ENCODE results near the gene ECE1.
A peak's percentile ranks its signal among the peaks of the same experiment; 100 is the strongest.

The ECE1 gene

DNA sequence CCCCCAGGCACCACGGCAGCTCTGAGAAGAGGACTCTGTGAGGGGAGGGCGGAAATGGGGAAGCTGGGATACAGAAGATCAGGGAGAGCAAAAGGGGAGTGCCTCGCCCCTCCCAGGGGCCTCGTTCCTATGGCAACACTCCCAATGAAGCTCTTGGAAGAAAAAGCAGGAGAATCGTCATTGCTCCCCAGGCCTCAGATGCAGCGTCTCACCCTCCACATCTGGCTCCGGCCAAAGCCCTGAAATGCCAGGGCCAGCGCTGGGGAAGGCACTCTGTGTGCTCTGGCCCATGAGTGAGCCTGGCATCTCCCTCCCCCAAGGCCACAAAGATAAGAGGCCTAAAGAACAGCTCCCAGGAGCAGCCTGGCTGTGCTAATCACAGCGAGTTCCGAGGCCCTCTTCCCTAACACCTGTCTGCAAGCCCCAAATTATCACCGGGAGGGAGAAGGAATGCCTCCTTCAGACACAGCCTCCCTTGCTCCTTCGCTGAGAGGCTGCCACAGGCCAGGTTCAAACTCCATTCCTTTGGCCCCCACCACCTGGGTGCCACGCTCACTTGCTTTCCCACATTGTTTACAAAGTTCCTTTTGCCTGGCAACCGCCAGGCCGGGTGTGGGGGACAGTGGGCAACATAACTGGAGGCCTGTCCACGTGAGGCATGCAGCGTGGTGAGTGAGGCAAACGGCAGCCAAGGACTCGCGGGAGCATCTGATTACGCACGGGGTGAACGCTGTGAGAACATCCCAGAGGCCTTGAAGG lies 27.8 kb downstream of the ECE1 start:
- Histone ChIP-seq H3K9ac (ENCODE audit: low read length) (no peak overlapping the region), H3K4me2 (ENCODE audit: low read length) (no peak overlapping the region), H3K79me2 (ENCODE audit: control insufficient read depth, insufficient read depth, low read length, poor library complexity) (no peaks in the 10 kb centered on the region), H3K27ac (ENCODE audit: low read depth, low read length) (peak overlapping the region; percentile 18), H2BK120ac (ENCODE audit: insufficient read depth, low read length, poor library complexity) (peak overlapping the region; percentile 14), H4K12ac (ENCODE audit: low read depth, low read length) (peak overlapping the region; percentile 21), H3K4me1 (ENCODE audit: control insufficient read depth in 1 of 2, insufficient read depth in 2 of 2, low read length in 2 of 2) (peaks cover 12 to 16% of the 10 kb centered on the region in 2 experiments), H2BK5ac (ENCODE audit: low read depth, low read length, poor library complexity) (no peak overlapping the region), H3K36me3 (ENCODE audit: control insufficient read depth in 1 of 2, insufficient read depth in 2 of 2, low read length in 2 of 2) (peaks cover 2 to 5% of the 10 kb centered on the region in 2 experiments), H3K4me3 (ENCODE audit: low read depth, low read length) (no peak overlapping the region), H2AK5ac (ENCODE audit: low read length) (no peak overlapping the region), H3K79me1 (ENCODE audit: low read length) (peaks cover 3% of the 10 kb centered on the region), H4K91ac (ENCODE audit: low read depth, low read length) (peak overlapping the region; percentile 38), H2AFZ (ENCODE audit: insufficient read depth, low read length, poor library complexity) (peak overlapping the region; percentile 4), H2BK12ac (ENCODE audit: low read length) (no peak overlapping the region), H3K27me3 (ENCODE audit: insufficient read depth, low read length) (no peaks in the 10 kb centered on the region), H3K18ac (ENCODE audit: low read length) (peak overlapping the region; percentile 33), H3K23ac (ENCODE audit: low read length) (no peak overlapping the region), H3K14ac (ENCODE audit: low read length) (no peak overlapping the region), H3K9me3 (ENCODE audit: insufficient read depth, low read depth, low read length) (no peaks in the 10 kb centered on the region), H3K4ac (ENCODE audit: low read depth, low read length) (no peak overlapping the region), H4K8ac (ENCODE audit: low read depth, low read length) (no peak overlapping the region)
- peak in 1 of 2 donors; percentile 5 for DNase-seq
- WGBS (ENCODE audit: extremely low coverage, insufficient coverage, insufficient read length): no CpG with 5 or more reads among the region's 23 CpGs

DNA sequence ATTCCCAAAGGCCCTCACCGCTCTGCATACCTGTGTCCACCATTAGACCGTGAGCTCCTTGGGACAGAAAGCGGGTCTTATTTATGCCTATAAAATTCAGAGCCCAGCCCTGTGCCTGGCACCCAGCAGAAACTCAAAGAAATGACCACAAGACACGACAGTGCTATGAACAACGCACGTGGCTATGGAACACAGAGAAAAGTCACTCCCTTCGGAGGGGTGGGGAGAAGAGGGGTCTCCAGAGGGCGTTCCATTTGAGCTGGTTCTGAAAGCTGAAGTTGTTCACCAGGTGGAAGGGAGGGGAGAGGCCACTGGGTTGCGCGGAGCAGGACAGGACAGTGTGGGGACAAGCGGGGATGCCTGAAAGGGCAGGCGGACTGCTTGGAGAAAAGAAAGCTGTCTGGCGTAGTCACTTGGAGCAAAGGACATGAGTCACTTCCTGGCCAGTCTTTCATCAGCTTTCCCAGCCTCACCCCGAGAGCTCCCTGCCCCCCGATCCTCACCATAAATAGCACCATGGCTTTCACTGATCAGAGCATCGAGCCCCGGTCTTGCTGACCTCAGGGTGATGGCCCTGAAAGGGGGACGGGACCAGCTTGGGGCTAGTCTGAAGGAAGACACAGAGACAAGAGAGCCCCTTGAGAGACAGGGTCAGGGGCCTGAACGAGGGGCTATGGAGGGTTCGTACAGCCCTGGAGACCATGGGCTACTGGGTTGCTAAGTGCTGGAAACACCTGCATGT lies 28.5 kb downstream of the ECE1 start:
- no peak overlapping the region for H3K9ac ChIP-seq (ENCODE audit: low read length)
- H3K4me2 ChIP-seq (ENCODE audit: low read length): no peak overlapping the region
- H4K91ac ChIP-seq (ENCODE audit: low read depth, low read length): peak overlapping the region; percentile 38
- H3K27me3 ChIP-seq (ENCODE audit: insufficient read depth, low read length): no peaks in the 10 kb centered on the region
- peaks cover 3% of the 10 kb centered on the region for H3K79me1 ChIP-seq (ENCODE audit: low read length)
- no peaks in the 10 kb centered on the region for H3K79me2 ChIP-seq (ENCODE audit: control insufficient read depth, insufficient read depth, low read length, poor library complexity)
- H4K12ac ChIP-seq (ENCODE audit: low read depth, low read length): no peak overlapping the region
- H3K18ac ChIP-seq (ENCODE audit: low read length): peak overlapping the region; percentile 8
- no peak overlapping the region for H3K23ac ChIP-seq (ENCODE audit: low read length)
- peak overlapping the region; percentile 14 for H2BK120ac ChIP-seq (ENCODE audit: insufficient read depth, low read length, poor library complexity)
- no peak overlapping the region for H2BK12ac ChIP-seq (ENCODE audit: low read length)
- no peak overlapping the region for H2AK5ac ChIP-seq (ENCODE audit: low read length)
- H3K14ac ChIP-seq (ENCODE audit: low read length): no peak overlapping the region
- H4K8ac ChIP-seq (ENCODE audit: low read depth, low read length): peak overlapping the region; percentile 3
- H3K4ac ChIP-seq (ENCODE audit: low read depth, low read length): no peak overlapping the region
- H3K4me3 ChIP-seq (ENCODE audit: low read depth, low read length): no peak overlapping the region
- H3K27ac ChIP-seq (ENCODE audit: low read depth, low read length): peak overlapping the region; percentile 18
- H2BK5ac ChIP-seq (ENCODE audit: low read depth, low read length, poor library complexity): no peak overlapping the region
- peak in 1 of 2 donors; percentile 25 for DNase-seq
- no peak overlapping the region for H2AFZ ChIP-seq (ENCODE audit: insufficient read depth, low read length, poor library complexity)
- WGBS (ENCODE audit: extremely low coverage, insufficient coverage, insufficient read length): no CpG with 5 or more reads among the region's 20 CpGs
- peaks cover 12 to 16% of the 10 kb centered on the region in 2 experiments for H3K4me1 ChIP-seq (ENCODE audit: control insufficient read depth in 1 of 2, insufficient read depth in 2 of 2, low read length in 2 of 2)
- H3K36me3 ChIP-seq (ENCODE audit: control insufficient read depth in 1 of 2, insufficient read depth in 2 of 2, low read length in 2 of 2): peaks cover 9 to 10% of the 10 kb centered on the region in 2 experiments
- H3K9me3 ChIP-seq (ENCODE audit: insufficient read depth, low read depth, low read length): no peaks in the 10 kb centered on the region

DNA sequence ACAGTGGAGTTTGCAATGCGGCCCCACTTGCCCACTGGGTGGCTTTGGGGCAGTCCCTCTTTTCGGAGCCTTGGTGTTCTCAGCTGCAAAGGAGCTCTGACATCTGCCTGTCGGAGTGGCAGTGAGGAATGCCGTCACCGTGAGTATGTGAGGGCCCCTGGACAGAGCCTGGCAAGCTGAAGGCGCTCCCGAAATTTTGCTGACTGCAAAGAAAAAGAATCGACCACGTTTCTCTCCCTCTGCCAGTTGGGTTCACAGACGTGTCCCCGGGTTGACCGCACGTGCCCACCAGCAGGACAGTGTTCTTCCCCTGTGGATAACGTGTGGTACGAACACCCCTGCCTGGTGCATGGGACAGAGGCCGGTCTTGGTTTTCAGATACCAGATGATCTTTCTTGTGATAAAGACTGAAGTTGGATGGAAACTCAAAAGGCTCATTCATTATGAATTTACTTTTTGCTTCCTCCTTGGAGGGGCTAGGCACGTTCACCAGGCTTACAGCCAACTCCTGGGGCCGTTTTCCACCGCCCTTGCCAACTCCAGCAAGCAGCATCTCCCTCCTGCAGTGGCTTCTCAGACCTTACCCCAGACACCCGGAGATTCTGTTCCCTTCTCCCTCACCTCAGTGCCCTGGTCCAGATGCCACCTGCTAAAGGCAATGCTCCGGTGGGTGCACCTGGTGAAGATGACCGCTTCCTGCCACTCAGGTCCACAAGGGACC lies 29.7 kb downstream of the ECE1 start:
- H3K79me1 ChIP-seq (ENCODE audit: low read length): peaks cover 3% of the 10 kb centered on the region
- H2AFZ ChIP-seq (ENCODE audit: insufficient read depth, low read length, poor library complexity): no peak overlapping the region

DNA sequence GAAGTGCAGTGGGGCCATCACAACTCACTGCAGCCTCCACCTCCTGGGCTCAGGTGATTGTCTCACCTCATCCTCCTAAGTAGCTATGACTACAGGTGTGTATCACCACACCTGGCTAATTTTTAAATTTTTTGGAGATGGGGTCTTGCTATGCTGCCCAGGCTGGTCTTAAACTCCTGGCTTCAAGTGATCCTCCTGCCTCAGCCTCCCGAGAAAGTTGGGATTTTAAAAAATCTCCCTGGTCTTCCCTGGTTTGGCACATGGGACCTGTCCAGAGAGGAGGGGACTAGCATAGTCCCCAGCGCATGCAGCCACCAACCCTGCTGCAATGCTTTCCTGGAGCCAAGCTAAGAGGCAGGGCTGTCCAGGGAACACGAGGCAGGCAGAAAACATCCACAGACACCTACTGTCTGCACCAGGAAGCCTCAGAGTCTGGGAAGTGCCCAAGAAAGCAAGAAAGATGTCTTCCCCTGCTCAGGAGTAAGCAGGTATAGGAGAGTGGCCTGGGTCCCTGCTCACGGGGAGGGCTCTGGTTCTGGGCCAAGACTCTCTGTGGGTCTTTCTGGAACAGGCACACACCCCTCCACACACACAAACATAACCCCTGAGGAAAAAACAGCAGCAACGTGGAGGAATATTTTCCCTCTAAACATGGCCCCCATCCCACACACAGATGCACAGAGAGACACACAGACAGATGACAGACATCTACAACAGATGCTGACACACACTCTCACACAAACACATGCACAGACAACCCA lies 30.8 kb downstream of the ECE1 start:
- Histone ChIP-seq H3K79me2 (ENCODE audit: control insufficient read depth, insufficient read depth, low read length, poor library complexity) (no peaks in the 10 kb centered on the region), H4K12ac (ENCODE audit: low read depth, low read length) (no peak overlapping the region), H3K23ac (ENCODE audit: low read length) (no peak overlapping the region), H3K9me3 (ENCODE audit: insufficient read depth, low read depth, low read length) (no peaks in the 10 kb centered on the region), H3K27ac (ENCODE audit: low read depth, low read length) (no peak overlapping the region), H4K91ac (ENCODE audit: low read depth, low read length) (no peak overlapping the region), H3K14ac (ENCODE audit: low read length) (no peak overlapping the region), H3K4me1 (ENCODE audit: control insufficient read depth in 1 of 2, insufficient read depth in 2 of 2, low read length in 2 of 2) (peaks cover 12 to 16% of the 10 kb centered on the region in 2 experiments), H2AK5ac (ENCODE audit: low read length) (no peak overlapping the region), H2AFZ (ENCODE audit: insufficient read depth, low read length, poor library complexity) (no peak overlapping the region), H3K4ac (ENCODE audit: low read depth, low read length) (no peak overlapping the region), H3K9ac (ENCODE audit: low read length) (no peak overlapping the region), H3K27me3 (ENCODE audit: insufficient read depth, low read length) (no peaks in the 10 kb centered on the region), H2BK5ac (ENCODE audit: low read depth, low read length, poor library complexity) (no peak overlapping the region), H2BK12ac (ENCODE audit: low read length) (no peak overlapping the region), H3K36me3 (ENCODE audit: control insufficient read depth in 1 of 2, insufficient read depth in 2 of 2, low read length in 2 of 2) (peaks cover 10% of the 10 kb centered on the region in 2 experiments), H3K18ac (ENCODE audit: low read length) (no peak overlapping the region), H3K79me1 (ENCODE audit: low read length) (peaks cover 3% of the 10 kb centered on the region), H2BK120ac (ENCODE audit: insufficient read depth, low read length, poor library complexity) (no peak overlapping the region), H3K4me3 (ENCODE audit: low read depth, low read length) (no peak overlapping the region), H4K8ac (ENCODE audit: low read depth, low read length) (no peak overlapping the region), H3K4me2 (ENCODE audit: low read length) (no peak overlapping the region)
- WGBS (ENCODE audit: extremely low coverage, insufficient coverage, insufficient read length): no CpG with 5 or more reads among the region's 5 CpGs
- DNase-seq: no peak

More for the DNA sequence above, 29.7 kb downstream of the ECE1 start:
- H3K79me2 ChIP-seq (ENCODE audit: control insufficient read depth, insufficient read depth, low read length, poor library complexity): no peaks in the 10 kb centered on the region
- no peak overlapping the region for H4K91ac ChIP-seq (ENCODE audit: low read depth, low read length)
- H3K9ac ChIP-seq (ENCODE audit: low read length): no peak overlapping the region
- no peaks in the 10 kb centered on the region for H3K27me3 ChIP-seq (ENCODE audit: insufficient read depth, low read length)
- no peak overlapping the region for H3K18ac ChIP-seq (ENCODE audit: low read length)
- no peak overlapping the region for H4K8ac ChIP-seq (ENCODE audit: low read depth, low read length)
- H3K4me2 ChIP-seq (ENCODE audit: low read length): no peak overlapping the region
- H3K14ac ChIP-seq (ENCODE audit: low read length): no peak overlapping the region
- H4K12ac ChIP-seq (ENCODE audit: low read depth, low read length): no peak overlapping the region
- no peak overlapping the region for H2BK120ac ChIP-seq (ENCODE audit: insufficient read depth, low read length, poor library complexity)
- no peak overlapping the region for H3K4me3 ChIP-seq (ENCODE audit: low read depth, low read length)
- no peak overlapping the region for H3K23ac ChIP-seq (ENCODE audit: low read length)
- no peak overlapping the region for H3K27ac ChIP-seq (ENCODE audit: low read depth, low read length)
- no peak overlapping the region for H2AK5ac ChIP-seq (ENCODE audit: low read length)
- no peak overlapping the region for H2BK5ac ChIP-seq (ENCODE audit: low read depth, low read length, poor library complexity)
- DNase-seq: no peak
- no peak overlapping the region for H2BK12ac ChIP-seq (ENCODE audit: low read length)
- H3K4me1 ChIP-seq (ENCODE audit: control insufficient read depth in 1 of 2, insufficient read depth in 2 of 2, low read length in 2 of 2): peaks cover 12 to 16% of the 10 kb centered on the region in 2 experiments
- no peak overlapping the region for H3K4ac ChIP-seq (ENCODE audit: low read depth, low read length)
- no peaks in the 10 kb centered on the region for H3K9me3 ChIP-seq (ENCODE audit: insufficient read depth, low read depth, low read length)
- WGBS (ENCODE audit: extremely low coverage, insufficient coverage, insufficient read length): no CpG with 5 or more reads among the region's 22 CpGs
- H3K36me3 ChIP-seq (ENCODE audit: control insufficient read depth in 1 of 2, insufficient read depth in 2 of 2, low read length in 2 of 2): peaks cover 10% of the 10 kb centered on the region in 2 experiments

Measured in trophoblast cell (in vitro differentiated cells and primary cell).